Kidney (tissue), 14 donors: ENCODE data around the gene RGCC. TPM values are rescaled to one million over a fixed set of nuclear protein-coding genes. Genes with fewer than 3 reads are reported as not detected.

Experiments used
- DNase-seq, 5 donors: peaks; one replicate each; pipeline ENCODE4 v3.0.0-alpha.2; 2013 to 2020
- FAIRE-seq: peaks from 2 replicates; lab custom pipeline; 2012; peaks lifted over from hg19 to GRCh38; lab: Jason Lieb, UNC
- H3K27ac ChIP-seq, 2 donors: one replicate each; pipeline ENCODE4 v1.7.0; 2013; ENCODE audit warnings: low read depth in 2 of 2, low read length in 2 of 2, inconsistent platforms in 1 of 2
- H3K27me3 ChIP-seq: one replicate; pipeline ENCODE4 v1.7.1; 2013; ENCODE audit warnings: low read length, inconsistent platforms; ENCODE audit not compliant: control insufficient read depth, insufficient read depth
- H3K36me3 ChIP-seq, 3 donors: one replicate each; pipeline versions ENCODE4 v1.7.0 to v1.7.1; 2013; ENCODE audit warnings: low read length in 3 of 3, control low read depth in 1 of 3, inconsistent platforms in 1 of 3; ENCODE audit not compliant: insufficient read depth in 3 of 3, control insufficient read depth in 2 of 3
- H3K4me1 ChIP-seq, 3 donors: one replicate each; pipeline versions ENCODE4 v1.7.0 to v1.7.1; 2013; ENCODE audit warnings: low read length in 3 of 3, inconsistent platforms in 1 of 3, low read depth in 1 of 3; ENCODE audit not compliant: control insufficient read depth in 2 of 3, insufficient read depth in 2 of 3
- H3K4me3 ChIP-seq, 3 donors: one replicate each; pipeline versions ENCODE4 v1.7.0 to v1.8.1; 2013; ENCODE audit warnings: low read length in 3 of 3, control low read depth in 1 of 3, inconsistent platforms in 1 of 3
- H3K9ac ChIP-seq, 3 donors: one replicate each; pipeline versions ENCODE4 v1.7.0 to v1.7.1; 2013; ENCODE audit warnings: low read length in 3 of 3, control low read depth in 1 of 3, inconsistent platforms in 1 of 3
- H3K9me3 ChIP-seq, 3 donors: one replicate each; pipeline versions ENCODE4 v1.7.0 to v1.7.1; 2013; ENCODE audit warnings: low read length in 3 of 3, control low read depth in 1 of 3, inconsistent platforms in 1 of 3; ENCODE audit not compliant: control insufficient read depth in 2 of 3, insufficient read depth in 1 of 3
- intact Hi-C: fragments of 100-400 bp; cut with DNase I; formaldehyde crosslinking; loops from one replicate; pipeline ENCODE4 v1.11.1; 2022
- polyA plus RNA-seq: library from polyadenylated mRNA; stranded (reverse); fragments of 350-450 nt; fragmentation: Illumina TruSeq; extraction: RNeasy Lipid Tissue Mini Kit (QIAGEN cat#74804); gene quantifications from one replicate; pipeline ENCODE4 v1.2.3, GENCODE V29; 2014; ENCODE audit warnings: low read depth, low replicate concordance; ENCODE audit not compliant: insufficient read depth
- total RNA-seq: library from RNA; stranded (reverse); fragmentation: NEBNext Ultra II Directional; extraction: Animal tissue kit (Norgen Biotek cat#: 25700); gene quantifications from one replicate; pipeline ENCODE4 v1.2.1, GENCODE V29; 2021
- TF ChIP-seq, protein P1 (sequence below): IDR thresholded peaks from 3 replicates; pipeline ENCODE4 v1.5.1; 2012; ENCODE audit warnings: mild to moderate bottlenecking, moderate library complexity, borderline replicate concordance; ENCODE audit not compliant: insufficient read depth; ENCODE audit errors: extremely low read depth
- donor health status: control.
- donor health status: control.
- donor health status: control.
- donor health status: control.
- donor health status: control.
- donor health status: DM: yes; HTN: yes; CAD: no.
- donor health status: Normal renal cell carcinoma (clear cell type).

RGCC gene
- total and polyA plus RNA-seq, 2 donors from 2014 or later: 12.9 to 40.9 TPM

DNA sequence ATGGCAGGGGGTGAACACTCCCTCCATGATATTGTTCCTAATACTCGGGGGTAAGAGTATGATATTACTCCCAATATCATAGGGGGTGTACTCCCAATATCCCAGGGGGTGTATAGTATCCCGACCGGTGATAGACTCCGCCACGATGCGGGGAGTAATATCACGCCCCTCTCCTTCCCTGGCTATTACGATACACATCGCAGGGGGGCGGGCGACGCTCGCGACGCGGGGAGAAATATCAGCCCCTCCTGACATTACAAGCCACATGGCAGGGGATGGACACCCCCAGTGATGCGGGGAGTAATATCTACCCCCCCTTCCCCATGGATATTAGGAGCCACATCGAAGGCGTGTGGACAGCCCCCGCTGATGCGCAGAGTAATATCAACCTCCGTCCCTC is 3.2 kb upstream of the RGCC start:
- no peak for FAIRE-seq
- intact Hi-C loops: no loop called here
- DNase-seq: no peak
- Histone ChIP-seq H3K9ac (no peak overlapping the region), H3K4me1 (peaks cover 0 to 10% (median 0%) of the 10 kb centered on the region in 3 donors), H3K9me3 (no peaks in the 10 kb centered on the region), H3K36me3 (no peaks in the 10 kb centered on the region), H3K27ac (no peak overlapping the region), H3K4me3 (no peak overlapping the region), H3K27me3 (peaks cover 4% of the 10 kb centered on the region)
- TF ChIP-seq, protein P1, sequence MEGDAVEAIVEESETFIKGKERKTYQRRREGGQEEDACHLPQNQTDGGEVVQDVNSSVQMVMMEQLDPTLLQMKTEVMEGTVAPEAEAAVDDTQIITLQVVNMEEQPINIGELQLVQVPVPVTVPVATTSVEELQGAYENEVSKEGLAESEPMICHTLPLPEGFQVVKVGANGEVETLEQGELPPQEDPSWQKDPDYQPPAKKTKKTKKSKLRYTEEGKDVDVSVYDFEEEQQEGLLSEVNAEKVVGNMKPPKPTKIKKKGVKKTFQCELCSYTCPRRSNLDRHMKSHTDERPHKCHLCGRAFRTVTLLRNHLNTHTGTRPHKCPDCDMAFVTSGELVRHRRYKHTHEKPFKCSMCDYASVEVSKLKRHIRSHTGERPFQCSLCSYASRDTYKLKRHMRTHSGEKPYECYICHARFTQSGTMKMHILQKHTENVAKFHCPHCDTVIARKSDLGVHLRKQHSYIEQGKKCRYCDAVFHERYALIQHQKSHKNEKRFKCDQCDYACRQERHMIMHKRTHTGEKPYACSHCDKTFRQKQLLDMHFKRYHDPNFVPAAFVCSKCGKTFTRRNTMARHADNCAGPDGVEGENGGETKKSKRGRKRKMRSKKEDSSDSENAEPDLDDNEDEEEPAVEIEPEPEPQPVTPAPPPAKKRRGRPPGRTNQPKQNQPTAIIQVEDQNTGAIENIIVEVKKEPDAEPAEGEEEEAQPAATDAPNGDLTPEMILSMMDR: no peak

DNA sequence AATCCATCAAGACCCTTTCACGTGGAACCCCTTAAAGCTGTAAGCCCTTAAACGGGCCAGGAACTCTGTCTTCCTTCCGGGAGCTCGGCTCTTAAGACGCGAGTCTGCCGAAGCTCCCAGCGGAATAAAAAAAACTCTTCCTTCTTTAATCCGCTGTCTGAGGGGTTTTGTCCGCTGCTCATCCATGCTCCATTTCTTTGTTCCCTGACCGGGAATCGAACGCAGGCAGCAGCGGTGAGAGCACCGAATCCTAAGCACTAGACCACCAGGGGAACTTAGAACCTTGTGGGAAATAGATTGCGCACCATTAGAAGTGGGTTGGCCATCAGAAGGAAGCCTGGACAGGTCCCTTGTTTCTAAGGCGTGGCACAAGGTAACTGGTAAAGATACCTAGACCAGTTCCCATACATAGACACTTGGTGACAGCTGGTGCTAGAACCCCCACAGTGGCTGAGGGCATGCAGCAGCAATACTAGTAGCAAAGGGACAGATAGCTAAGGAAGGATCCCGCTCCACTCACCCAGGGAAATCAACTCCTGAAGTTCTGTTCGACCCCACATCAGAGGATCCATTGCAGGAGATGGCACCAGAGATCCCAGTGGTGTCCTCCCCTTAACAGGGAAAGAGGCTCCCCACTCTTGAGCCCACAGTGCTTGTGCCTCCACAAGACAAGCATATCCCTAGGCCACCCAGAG is 1.5 kb upstream of the RGCC start:
- H3K27ac ChIP-seq: no peak overlapping the region

DNA sequence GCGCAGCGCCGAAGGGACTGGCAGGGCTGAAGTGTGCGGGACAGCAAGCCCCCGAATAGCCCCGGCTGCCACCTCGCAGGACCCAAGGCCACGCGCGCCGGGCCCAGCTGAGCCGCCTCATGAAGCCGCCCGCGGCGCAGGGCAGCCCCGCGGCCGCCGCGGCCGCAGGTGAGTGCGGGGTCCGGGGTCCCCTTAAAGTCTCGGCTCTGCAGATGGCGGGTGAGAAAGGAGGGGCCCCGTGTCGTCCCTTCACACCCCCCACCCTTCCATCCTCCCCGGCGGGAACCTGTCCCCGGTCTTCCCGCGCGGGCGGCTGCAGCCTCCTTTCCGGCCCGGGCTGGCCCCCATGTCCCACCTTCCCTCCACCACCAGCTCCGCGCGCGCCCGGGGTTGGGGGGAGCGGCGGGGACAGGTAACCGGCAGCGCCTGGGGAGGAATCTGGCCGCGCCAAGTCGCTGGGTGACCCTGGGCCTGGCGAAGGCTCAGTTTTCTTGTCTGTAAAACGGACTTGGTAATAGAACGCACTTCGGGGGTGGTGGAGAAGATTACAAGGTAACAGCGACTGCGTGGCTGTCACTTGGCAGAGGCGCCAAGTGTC is 338 bp downstream of the RGCC start:
- H3K36me3 ChIP-seq: no peaks in the 10 kb centered on the region
- FAIRE-seq: no peak
- H3K27me3 ChIP-seq: peaks cover 7% of the 10 kb centered on the region
- peak overlapping the region in 2 of 3 donors; percentile 32 to 34 for H3K9ac ChIP-seq
- intact Hi-C loops: no loop called here
- H3K27ac ChIP-seq: peak overlapping the region in 1 of 2 donors; percentile 49
- DNase-seq: peak in 3 of 5 donors; percentile 13 to 80 (median 29)
- peak overlapping the region; percentile 36 to 67 (median 40) for H3K4me3 ChIP-seq
- peaks cover 0 to 10% (median 0%) of the 10 kb centered on the region in 3 donors for H3K4me1 ChIP-seq
- H3K9me3 ChIP-seq: no peaks in the 10 kb centered on the region
- TF ChIP-seq, protein P1: no peak

More for the DNA sequence above, 1.5 kb upstream of the RGCC start:
- Histone ChIP-seq H3K9me3 (no peaks in the 10 kb centered on the region), H3K4me3 (no peak overlapping the region), H3K36me3 (no peaks in the 10 kb centered on the region), H3K27me3 (peaks cover 7% of the 10 kb centered on the region), H3K9ac (no peak overlapping the region), H3K4me1 (peaks cover 0 to 10% (median 0%) of the 10 kb centered on the region in 3 donors)
- intact Hi-C loops: no loop called here
- TF ChIP-seq, protein P1: no peak
- DNase-seq: peak in 1 of 5 donors; percentile 29
- FAIRE-seq: no peak
